C4-2B (cell line): Measurements from ENCODE around the gene TXK.

Source experiments
- ZFX ChIP-seq: fragments of 450-650 bp; IDR thresholded peaks from 2 replicates; pipeline ENCODE4 v1.6.1; 2017
- TF ChIP-seq, protein P1 (sequence below): fragments of 450-650 bp; conservative IDR thresholded peaks from 2 replicates; pipeline ENCODE4 v1.5.1; 2017; ENCODE audit warnings: mild to moderate bottlenecking

DNA sequence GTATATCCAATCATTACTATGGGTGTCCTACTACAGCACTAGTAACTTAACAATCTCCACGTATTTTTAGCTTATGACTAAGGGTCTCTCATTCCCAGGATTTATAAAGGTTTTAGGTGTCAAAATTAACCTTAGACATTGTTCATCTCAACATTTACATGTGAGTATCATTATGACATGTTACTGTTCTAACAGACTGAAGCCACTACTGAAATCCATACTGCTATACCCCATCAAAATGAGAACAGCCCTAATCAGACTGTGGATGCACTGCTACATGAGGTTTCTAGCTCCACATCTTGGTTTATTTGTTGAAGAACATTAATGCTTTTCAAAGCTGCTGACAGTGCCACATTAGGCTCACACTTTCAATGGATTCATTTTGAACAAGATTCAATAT, 35.6 kb upstream of the TXK start:
- TF ChIP-seq, protein P1, sequence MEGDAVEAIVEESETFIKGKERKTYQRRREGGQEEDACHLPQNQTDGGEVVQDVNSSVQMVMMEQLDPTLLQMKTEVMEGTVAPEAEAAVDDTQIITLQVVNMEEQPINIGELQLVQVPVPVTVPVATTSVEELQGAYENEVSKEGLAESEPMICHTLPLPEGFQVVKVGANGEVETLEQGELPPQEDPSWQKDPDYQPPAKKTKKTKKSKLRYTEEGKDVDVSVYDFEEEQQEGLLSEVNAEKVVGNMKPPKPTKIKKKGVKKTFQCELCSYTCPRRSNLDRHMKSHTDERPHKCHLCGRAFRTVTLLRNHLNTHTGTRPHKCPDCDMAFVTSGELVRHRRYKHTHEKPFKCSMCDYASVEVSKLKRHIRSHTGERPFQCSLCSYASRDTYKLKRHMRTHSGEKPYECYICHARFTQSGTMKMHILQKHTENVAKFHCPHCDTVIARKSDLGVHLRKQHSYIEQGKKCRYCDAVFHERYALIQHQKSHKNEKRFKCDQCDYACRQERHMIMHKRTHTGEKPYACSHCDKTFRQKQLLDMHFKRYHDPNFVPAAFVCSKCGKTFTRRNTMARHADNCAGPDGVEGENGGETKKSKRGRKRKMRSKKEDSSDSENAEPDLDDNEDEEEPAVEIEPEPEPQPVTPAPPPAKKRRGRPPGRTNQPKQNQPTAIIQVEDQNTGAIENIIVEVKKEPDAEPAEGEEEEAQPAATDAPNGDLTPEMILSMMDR = no peak
- TF ChIP-seq ZFX = no peak
